ENCODE data around the gene TMEM154. TPM values are rescaled to one million over a fixed set of nuclear protein-coding genes. Genes with fewer than 3 reads are reported as not detected.

TMEM154 gene
- total and polyA plus RNA-seq, 10 of the 15 experiments (the other 5 are each of a cell fraction or from before 2014, with no cell fraction given), result 5.1 to 41.4 (median 18.2) TPM

GRCh38 chr4:152634110-152634760, 45.6 kb downstream of the TMEM154 start:
- Histone ChIP-seq H3K4me3 (no peak overlapping the region), H3K79me2 (ENCODE audit: control insufficient read depth, insufficient read depth, low read length) (no peaks in the 10 kb centered on the region; the same call in 1 of the 2 replicates), H3K9ac (ENCODE audit: control insufficient read depth, insufficient read depth, low read length) (no peak overlapping the region), H3K4me1 (ENCODE audit: control insufficient read depth, insufficient read depth, low read length) (peaks cover 25% of the 10 kb centered on the region), H3K4me2 (ENCODE audit: control insufficient read depth, insufficient read depth) (no peak overlapping the region), H2AFZ (ENCODE audit: control insufficient read depth, low read depth, low read length) (no peak overlapping the region), H3K9me3 (replicated peaks; ENCODE audit: control insufficient read depth, insufficient read depth, low read length) (no peaks in the 10 kb centered on the region; the same call in 2 of the 3 replicates), H4K20me1 (ENCODE audit: control insufficient read depth, insufficient read depth) (no peaks in the 10 kb centered on the region), H3K27ac (ENCODE audit: control insufficient read depth, insufficient read depth) (no peak overlapping the region), H3K36me3 (ENCODE audit: control insufficient read depth in 2 of 2, insufficient read depth in 2 of 2, low read length in 1 of 2) (no peaks in the 10 kb centered on the region; a peak in 1 of 4 replicates), H3K27me3 (replicated peaks in 1 of 2; ENCODE audit: control insufficient read depth in 2 of 2, insufficient read depth in 2 of 2, low read length in 1 of 2) (no peaks in the 10 kb centered on the region)
- in situ Hi-C loops (cut with MboI), result no loop called here
- 72% methylated on average over 4 of the region's 4 CpGs for WGBS (ENCODE audit: insufficient coverage, insufficient replicate concordance, low lambda C conversion rate, missing lambda C conversion rate)
- DNase-seq (ENCODE audit: low read depth, low spot score) (no peak), ATAC-seq (no peak), FAIRE-seq (no peak)
- intact Hi-C loops (cut with micrococcal nuclease; ENCODE audit: unreplicated experiment), result no loop called here
- POLR2A ChIA-PET, result interaction anchor here (1.0 kb wide), 2 partner anchors 72 to 94 kb away, joined by 3 read pairs; no protein-coding TSS in a partner anchor
- no peak for TF ChIP-seq EZH2 (IDR thresholded peaks at IDR 0.05; ENCODE audit: borderline replicate concordance, control insufficient read depth, low read depth, low read length)
- TF ChIP-seq ZBED1 (IDR thresholded peaks at IDR 0.05; ENCODE audit: borderline replicate concordance), result no peak
- no peak for TF ChIP-seq RAD51 (IDR thresholded peaks at IDR 0.05)
- no peak for TF ChIP-seq SMC3 (IDR thresholded peaks at IDR 0.05; ENCODE audit: borderline replicate concordance, low read length)
- no peak for TF ChIP-seq TAF1 (IDR thresholded peaks at IDR 0.05; ENCODE audit: borderline replicate concordance, low read depth, low read length)
- no peak for TF ChIP-seq EED (IDR thresholded peaks at IDR 0.05; ENCODE audit: low read depth)
- TF ChIP-seq BRCA1 (IDR thresholded peaks at IDR 0.05; ENCODE audit: low read depth, low read length), result no peak
- TF ChIP-seq CHD4 (IDR thresholded peaks at IDR 0.05), result no peak
- no peak for TF ChIP-seq HDAC2 (IDR thresholded peaks at IDR 0.05)
- no peak for TF ChIP-seq TBL1XR1 (IDR thresholded peaks at IDR 0.05; ENCODE audit: low read depth, low read length)
- TF ChIP-seq JUNB (IDR thresholded peaks at IDR 0.05), result no peak
- TF ChIP-seq, protein P1, sequence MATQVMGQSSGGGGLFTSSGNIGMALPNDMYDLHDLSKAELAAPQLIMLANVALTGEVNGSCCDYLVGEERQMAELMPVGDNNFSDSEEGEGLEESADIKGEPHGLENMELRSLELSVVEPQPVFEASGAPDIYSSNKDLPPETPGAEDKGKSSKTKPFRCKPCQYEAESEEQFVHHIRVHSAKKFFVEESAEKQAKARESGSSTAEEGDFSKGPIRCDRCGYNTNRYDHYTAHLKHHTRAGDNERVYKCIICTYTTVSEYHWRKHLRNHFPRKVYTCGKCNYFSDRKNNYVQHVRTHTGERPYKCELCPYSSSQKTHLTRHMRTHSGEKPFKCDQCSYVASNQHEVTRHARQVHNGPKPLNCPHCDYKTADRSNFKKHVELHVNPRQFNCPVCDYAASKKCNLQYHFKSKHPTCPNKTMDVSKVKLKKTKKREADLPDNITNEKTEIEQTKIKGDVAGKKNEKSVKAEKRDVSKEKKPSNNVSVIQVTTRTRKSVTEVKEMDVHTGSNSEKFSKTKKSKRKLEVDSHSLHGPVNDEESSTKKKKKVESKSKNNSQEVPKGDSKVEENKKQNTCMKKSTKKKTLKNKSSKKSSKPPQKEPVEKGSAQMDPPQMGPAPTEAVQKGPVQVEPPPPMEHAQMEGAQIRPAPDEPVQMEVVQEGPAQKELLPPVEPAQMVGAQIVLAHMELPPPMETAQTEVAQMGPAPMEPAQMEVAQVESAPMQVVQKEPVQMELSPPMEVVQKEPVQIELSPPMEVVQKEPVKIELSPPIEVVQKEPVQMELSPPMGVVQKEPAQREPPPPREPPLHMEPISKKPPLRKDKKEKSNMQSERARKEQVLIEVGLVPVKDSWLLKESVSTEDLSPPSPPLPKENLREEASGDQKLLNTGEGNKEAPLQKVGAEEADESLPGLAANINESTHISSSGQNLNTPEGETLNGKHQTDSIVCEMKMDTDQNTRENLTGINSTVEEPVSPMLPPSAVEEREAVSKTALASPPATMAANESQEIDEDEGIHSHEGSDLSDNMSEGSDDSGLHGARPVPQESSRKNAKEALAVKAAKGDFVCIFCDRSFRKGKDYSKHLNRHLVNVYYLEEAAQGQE (IDR thresholded peaks at IDR 0.05; ENCODE audit: low read depth, low read length), result no peak
- no peak for TF ChIP-seq SKIL (IDR thresholded peaks at IDR 0.05; ENCODE audit: low read depth, poor library complexity, severe bottlenecking)
- no peak for TF ChIP-seq ETV6 (conservative IDR thresholded peaks at IDR 0.05 in 1 of 2, IDR thresholded peaks at IDR 0.05 in 1 of 2; ENCODE audit: borderline replicate concordance in 1 of 2, low read depth in 1 of 2)
- no peak for TF ChIP-seq ZNF207 (IDR thresholded peaks at IDR 0.05; ENCODE audit: borderline replicate concordance)
- TF ChIP-seq POLR2AphosphoS5 (IDR thresholded peaks at IDR 0.05; ENCODE audit: low read length), result no peak
- TF ChIP-seq POLR2A (IDR thresholded peaks at IDR 0.05; ENCODE audit: low read depth, low read length), result no peak
- TF ChIP-seq, protein P2, sequence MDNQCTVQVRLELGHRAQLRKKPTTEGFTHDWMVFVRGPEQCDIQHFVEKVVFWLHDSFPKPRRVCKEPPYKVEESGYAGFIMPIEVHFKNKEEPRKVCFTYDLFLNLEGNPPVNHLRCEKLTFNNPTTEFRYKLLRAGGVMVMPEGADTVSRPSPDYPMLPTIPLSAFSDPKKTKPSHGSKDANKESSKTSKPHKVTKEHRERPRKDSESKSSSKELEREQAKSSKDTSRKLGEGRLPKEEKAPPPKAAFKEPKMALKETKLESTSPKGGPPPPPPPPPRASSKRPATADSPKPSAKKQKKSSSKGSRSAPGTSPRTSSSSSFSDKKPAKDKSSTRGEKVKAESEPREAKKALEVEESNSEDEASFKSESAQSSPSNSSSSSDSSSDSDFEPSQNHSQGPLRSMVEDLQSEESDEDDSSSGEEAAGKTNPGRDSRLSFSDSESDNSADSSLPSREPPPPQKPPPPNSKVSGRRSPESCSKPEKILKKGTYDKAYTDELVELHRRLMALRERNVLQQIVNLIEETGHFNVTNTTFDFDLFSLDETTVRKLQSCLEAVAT (IDR thresholded peaks at IDR 0.05), result no peak
- BruUV-seq (replicated peaks), result no TSS peak
- CTCF ChIA-PET, result interaction anchor here (1.1 to 11.0 kb wide), 4 partner anchors 101 to 226 kb away, joined by 3 to 105 read pairs (median 27); no protein-coding TSS in a partner anchor
- RAD21 ChIA-PET (ENCODE audit: unreplicated experiment), result interaction anchor here (0.7 to 16.8 kb wide), 7 partner anchors 42 to 180 kb away, joined by 3 to 513 read pairs (median 3); partner anchors contain the start of gene FBXW7
- SMC1A ChIA-PET (ENCODE audit: uncharacterized antibody, unreplicated experiment), result interaction anchor here (0.9 to 18.7 kb wide), 10 partner anchors 9 to 176 kb away, joined by 3 to 555 read pairs (median 13); partner anchors contain the start of gene FBXW7
